ENCODE data around the gene TCF12.

The TCF12 gene

GRCh38 chr15:57278439-57278838, 360.0 kb downstream of the TCF12 start:
- DNase-seq, result no peak

GRCh38 chr15:57280464-57280863, 362.0 kb downstream of the TCF12 start:
- DNase-seq, result no peak

- no peak for DNase-seq
Measured at GRCh38 chr15:57281321-57281720, 362.9 kb downstream of the TCF12 start.

- no peak for DNase-seq
Measured at GRCh38 chr15:57282686-57283085, 364.2 kb downstream of the TCF12 start.

GRCh38 chr15:57283774-57284503, 365.5 kb downstream of the TCF12 start:
- no peak for DNase-seq

GRCh38 chr15:57284535-57284934, 366.1 kb downstream of the TCF12 start:
- DNase-seq, result no peak

GRCh38 chr15:57285386-57285785, 366.9 kb downstream of the TCF12 start:
- no peak for DNase-seq

- DNase-seq, result no peak
Measured at GRCh38 chr15:57286446-57287122, 368.1 kb downstream of the TCF12 start.

GRCh38 chr15:57287123-57287521, 368.7 kb downstream of the TCF12 start:
- no peak for DNase-seq

- DNase-seq, result no peak
Measured at GRCh38 chr15:57288926-57289580, 370.6 kb downstream of the TCF12 start.

GRCh38 chr15:57290187-57290586, 371.7 kb downstream of the TCF12 start:
- DNase-seq, result no peak

GRCh38 chr15:57290826-57291225, 372.4 kb downstream of the TCF12 start:
- DNase-seq, result no peak

GRCh38 chr15:57296473-57297162, 378.2 kb downstream of the TCF12 start:
- DNase-seq, result no peak

- DNase-seq, result no peak
Measured at GRCh38 chr15:57297163-57297593, 378.7 kb downstream of the TCF12 start.

GRCh38 chr15:57297630-57298029, 379.2 kb downstream of the TCF12 start:
- DNase-seq, result no peak

GRCh38 chr15:57298204-57298603, 379.8 kb downstream of the TCF12 start:
- no peak for DNase-seq

GRCh38 chr15:57298843-57299550, 380.6 kb downstream of the TCF12 start:
- no peak for DNase-seq

- no peak for DNase-seq
Measured at GRCh38 chr15:57301307-57301706, 382.9 kb downstream of the TCF12 start.

- DNase-seq, result no peak
Measured at GRCh38 chr15:57302640-57303257, 384.3 kb downstream of the TCF12 start.

- DNase-seq, result no peak
Measured at GRCh38 chr15:57305009-57305408, 386.6 kb downstream of the TCF12 start.

GRCh38 chr15:57306161-57306943, 387.9 kb downstream of the TCF12 start:
- DNase-seq, result peak; percentile 76 to 87
